Posterior cingulate gyrus (tissue), 11 donors: ENCODE results near the gene AFF1.

Source experiments
- DNase-seq, 10 donors: peaks; one replicate each; pipeline versions ENCODE4 v3.0.0 to v3.0.0-alpha.2; 2020 to 2021; ENCODE audit warnings: mixed read lengths in 3 of 10
- intact Hi-C: fragments of 100-400 bp; cut with DNase I; formaldehyde crosslinking; loops from one replicate; pipeline ENCODE4 v1.15.1; 2023

The AFF1 gene

DNA sequence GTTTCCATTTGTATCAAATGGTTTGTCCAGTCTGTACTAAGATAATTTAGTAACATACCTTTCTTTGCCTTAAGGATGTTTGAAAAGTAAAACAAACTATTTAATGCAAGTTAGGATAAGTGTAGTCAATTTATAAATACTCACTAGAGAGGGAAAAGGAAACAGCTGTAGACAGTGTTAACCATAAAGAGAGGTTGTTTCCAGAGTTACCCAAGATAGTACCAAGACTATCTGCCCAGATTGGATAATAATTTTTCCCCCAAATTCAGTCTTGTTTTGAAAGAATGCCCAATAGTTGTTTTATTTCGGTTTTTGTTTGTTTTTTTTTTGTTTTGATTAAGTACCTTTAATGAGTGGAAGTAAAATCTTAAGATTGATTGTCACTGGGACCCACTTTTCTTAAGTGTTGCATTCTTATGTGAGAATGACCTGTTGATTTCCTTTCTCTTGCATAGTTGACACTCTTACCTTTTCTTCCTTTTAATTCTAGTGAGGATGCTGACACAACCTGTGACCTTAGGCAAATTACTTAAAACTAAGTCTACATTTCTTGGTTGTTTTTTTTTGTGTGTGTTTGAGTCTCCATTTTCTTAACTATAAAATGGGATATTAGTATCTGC lies 12.8 kb downstream of the AFF1 start:
- DNase-seq: no peak
- intact Hi-C loops: no loop called here

DNA sequence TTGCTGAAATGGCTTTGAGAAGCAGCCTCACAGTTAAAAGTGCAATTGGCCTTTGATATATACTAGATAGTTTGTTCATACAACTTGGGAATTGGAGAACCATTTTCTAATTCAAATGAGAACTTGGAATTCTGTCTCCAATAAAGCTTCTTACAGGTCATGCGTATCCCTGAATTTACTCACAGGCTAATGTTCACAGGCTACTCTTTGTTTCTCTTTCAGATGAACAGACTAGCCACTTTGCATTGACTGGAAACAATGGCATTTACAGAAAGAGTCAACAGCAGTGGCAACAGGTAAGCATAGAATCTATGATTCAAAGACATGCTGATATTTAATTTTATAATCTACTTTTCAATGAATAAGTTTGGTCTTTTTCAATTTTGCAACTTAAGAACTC lies 13.5 kb downstream of the AFF1 start:
- intact Hi-C loops: no loop called here
- DNase-seq: no peak

DNA sequence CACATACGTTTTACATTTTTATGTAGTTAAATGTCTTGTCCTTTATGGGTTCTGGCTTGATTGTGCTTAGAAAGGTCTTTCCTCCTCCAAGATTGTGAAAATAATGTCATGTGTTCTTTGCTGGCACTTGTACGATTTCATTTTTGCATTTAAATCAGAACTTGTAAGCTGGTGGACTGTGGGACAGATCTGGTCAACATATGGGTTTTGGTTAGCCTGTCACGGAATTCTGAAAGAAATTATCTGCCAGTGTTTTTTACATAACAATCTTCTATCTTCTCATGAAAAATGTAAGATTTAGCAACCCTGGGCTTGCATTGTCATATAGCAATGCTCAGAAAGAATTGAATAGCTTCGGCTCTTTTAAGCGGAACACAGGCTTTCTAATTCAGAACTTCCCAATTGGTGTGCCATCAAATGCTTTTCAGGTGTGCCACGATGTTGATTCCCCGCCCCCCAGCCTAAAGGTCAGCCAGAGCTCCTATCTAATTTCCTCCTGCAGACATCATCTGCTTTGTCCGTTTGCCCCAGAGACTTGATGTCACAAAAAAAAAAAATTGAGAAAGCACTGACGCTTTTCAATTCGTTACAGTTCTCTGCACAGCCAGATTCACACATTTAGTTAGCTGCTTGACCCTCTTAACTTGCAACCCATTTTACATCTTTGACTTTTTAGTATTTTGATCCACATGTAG lies 16.2 kb downstream of the AFF1 start:
- no peak for DNase-seq
- intact Hi-C loops: no loop called here

DNA sequence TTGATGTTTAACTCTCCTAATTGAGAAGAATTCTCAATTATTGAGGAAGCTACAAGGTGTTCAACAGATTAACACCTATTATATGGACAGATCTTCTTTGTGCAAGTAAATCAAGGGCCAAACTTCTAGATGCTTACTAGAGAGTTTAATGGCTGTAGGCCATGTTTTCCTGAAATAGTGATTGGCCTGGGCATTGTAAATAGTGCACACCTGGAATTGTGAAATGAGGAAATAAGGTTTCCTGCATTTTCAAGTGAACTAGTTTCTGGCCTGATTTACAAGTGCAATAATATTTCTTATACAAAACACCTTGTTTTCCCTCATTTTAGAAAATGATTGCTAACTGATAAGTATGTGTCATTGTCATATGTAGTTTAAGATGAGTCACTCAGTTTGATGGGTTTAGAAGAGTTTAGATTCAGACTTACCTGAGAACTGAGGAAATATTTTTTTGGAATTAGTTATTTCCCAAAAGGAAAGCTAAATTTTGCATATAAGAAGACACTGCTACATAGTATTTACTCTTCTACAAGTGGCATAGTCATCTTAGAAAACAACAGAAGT lies 21.2 kb downstream of the AFF1 start:
- DNase-seq: no peak
- intact Hi-C loops: no loop called here

DNA sequence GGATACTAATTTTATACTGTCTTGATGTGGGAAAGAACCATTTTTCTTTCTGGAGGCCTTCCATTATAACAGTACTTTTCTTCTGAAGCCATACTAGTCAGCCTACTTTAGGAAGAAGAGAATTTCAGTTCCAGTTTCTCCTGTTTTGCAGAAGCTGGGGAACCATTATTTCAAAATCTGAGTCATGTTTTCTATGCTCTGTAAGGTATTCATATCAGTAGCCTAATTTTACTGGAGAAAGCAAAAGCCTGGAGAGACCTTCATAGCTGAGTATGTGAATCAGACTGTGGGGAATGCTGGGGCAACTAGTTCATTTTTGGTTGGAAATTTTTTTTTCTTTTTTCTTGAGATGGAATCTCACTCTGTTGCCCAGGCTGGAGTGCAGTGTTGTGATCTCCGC lies 22.4 kb downstream of the AFF1 start:
- DNase-seq: no peak
- intact Hi-C loops: no loop called here

GRCh38 chr4:86959588-86960500 lies 25.0 kb downstream of the AFF1 start:
- intact Hi-C loops: no loop called here
- DNase-seq: no peak

DNA sequence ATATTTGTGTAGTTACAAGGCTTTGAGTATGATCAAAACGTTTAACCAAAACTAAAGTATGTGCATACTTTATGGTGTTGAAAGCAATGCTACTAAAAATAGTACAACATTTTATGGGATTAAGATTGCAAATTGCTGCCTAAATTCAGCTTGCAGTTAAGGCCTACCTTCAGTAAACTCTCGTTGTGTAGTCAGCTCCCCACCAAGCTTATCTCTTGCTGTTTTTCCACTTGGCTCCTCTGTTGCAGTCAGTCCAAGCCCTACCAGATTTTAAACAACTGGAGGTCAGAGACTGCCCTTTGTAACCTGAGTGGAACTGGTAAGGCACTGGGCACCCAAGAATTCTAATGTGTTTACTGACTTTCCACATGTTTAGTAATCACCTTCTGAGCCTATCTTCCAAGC lies 25.7 kb downstream of the AFF1 start:
- intact Hi-C loops: no loop called here

DNA sequence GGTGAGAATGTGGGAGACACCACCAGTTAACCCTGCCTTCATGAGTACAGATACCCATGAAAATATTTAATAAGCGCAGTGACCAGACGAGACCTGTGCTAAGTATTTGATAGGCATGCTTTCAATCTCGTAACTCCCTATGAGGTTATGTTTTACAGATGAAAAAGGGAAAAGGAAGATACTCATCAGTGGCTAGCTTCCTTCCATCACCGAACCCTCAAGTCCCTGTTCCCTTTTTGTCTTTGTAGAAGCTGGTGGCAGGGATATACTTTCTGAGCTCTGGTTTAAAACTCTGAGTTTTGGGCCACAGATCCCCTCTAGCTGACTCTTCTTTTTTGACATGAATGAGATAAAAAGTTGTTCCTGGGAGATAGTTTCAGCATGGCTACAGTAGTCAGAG lies 26.3 kb downstream of the AFF1 start:
- no peak for DNase-seq
- intact Hi-C loops: no loop called here

More for the DNA sequence above, 25.7 kb downstream of the AFF1 start:
- no peak for DNase-seq

- no peak for DNase-seq
- intact Hi-C loops: no loop called here
Measured at GRCh38 chr4:86961605-86962295, 26.9 kb downstream of the AFF1 start.

DNA sequence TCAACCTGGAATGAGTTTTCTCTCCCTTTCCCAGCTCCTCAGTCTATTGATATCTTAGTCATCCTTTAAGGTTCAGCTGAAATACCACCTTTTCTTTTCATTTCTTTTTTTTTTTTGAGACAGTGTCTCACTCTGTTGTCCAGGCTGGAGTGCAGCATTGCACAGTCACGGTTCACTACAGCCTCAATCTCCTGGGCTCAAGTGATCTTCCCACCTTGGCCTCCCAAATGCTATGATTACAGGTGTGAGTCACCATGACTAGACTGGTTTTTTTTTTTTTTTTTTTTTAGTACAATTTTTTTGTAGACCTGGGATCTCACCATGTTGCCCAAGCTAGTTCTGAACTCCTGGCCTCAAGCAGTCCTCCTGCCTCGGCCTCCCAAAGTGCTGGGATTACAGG lies 28.9 kb downstream of the AFF1 start:
- no peak for DNase-seq
- intact Hi-C loops: no loop called here

DNA sequence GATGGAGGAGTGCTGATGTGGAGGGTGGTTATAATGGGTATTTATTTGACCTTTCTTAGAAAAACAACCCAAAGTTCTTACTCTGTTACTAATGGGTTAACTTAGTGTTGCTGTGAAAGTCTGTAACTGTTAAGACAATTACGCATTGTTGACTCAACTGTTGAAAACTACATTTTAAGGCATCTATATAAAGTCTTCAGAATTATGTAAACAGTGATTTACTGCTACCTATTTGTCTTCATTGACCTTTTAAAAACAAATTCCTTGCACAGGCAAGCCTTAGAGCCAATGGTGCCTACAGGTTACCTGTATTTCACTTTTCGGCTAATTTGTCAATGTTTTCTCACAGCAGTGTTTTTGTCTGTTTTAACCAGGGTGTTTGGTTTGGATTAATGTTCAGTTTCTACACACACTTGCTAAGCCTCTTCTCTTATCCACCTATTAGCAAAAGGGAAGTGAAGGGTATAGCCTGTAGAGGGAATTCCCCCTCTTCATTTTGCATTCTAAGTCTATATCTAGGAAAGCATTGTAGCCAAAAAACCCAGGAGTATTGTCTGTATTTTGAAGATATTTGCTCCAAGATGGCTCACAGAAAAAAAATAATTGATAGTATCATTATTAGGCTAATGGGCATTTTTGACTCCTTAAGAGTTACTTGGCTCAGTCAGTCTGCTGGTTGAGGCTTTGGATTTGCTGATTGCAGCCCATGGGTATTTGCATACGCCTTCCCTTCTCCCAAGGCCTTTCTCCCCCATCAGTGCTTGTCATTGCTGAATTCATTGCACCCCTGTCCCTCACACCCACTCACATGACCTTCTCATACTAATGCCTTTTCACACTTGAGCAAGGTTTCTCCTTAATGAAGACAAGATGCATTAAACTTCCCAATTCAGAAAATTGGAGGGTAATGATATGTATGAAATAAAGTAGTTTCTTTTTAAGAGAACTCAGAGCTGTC lies 30.5 kb downstream of the AFF1 start:
- DNase-seq: no peak

GRCh38 chr4:86967073-86967472 lies 32.3 kb downstream of the AFF1 start:
- DNase-seq: no peak
- intact Hi-C loops: no loop called here

More for the DNA sequence above, 30.5 kb downstream of the AFF1 start:
- intact Hi-C loops: no loop called here

DNA sequence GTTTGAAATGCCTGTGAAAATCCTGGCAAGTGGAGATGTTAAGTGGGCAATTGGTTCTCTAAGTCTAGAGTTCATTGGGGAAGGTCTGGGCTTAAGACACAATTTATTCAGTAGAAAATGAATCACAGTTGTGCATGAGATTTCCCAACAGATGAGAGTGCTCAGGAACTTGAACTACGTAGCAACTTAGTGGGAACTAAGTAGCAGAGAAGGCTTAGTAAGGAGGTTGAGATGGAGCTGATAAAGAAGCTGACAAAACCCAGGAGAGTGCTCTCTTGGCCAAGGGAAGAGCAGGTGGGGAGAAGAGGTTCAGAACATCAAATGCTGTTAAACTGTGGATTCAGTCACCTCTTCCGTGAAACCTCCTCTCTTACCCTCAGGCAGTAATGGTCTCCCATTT lies 33.0 kb downstream of the AFF1 start:
- intact Hi-C loops: no loop called here
- no peak for DNase-seq

- no peak for DNase-seq
- intact Hi-C loops: no loop called here
Measured at GRCh38 chr4:86968547-86968946, 33.7 kb downstream of the AFF1 start.

DNA sequence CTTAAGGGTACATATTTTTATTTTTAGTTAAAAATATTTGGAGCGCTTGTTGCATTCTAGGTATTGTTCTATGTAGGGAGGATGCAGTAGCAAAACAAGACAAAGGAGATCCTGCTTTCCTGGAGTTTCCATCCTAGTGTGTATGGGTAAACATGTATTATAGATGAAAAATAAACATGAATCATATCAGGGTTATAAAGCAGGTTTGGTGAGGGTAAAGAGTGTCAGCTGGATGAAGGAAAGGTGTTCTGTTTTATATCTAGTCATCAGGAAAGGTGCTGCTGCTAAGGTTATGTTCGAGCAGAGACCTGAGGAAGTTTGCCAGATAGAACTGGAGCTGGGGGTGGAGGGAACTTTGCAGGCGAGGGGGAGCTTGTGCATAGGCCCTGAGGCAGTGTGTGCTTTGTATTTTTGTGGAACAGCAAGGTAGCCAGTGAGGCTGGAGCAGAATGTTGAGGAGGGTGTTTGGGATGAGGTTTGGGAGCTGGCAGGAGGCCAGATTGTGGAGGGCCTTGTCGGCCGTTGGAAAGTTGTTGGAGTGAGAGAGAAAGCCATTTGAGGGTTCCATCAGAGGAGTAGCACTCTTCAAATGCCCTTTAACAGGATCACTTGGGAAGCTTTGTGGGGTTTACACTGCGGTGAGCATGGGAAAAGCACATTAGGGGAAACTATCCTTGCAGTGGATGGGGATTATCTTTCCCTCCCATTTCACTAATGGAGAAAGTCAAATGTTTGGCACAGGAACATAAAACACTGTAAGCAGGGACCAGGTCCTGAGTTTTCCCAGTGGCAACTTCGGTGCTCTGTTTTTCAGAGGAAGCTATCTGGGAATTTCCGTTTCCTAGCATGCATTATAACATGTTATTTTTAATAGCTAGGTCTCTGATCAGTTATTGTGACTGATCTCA lies 35.9 kb downstream of the AFF1 start:
- intact Hi-C loops: no loop called here
- DNase-seq: no peak

- DNase-seq: no peak
Measured at GRCh38 chr4:86971355-86971683, 36.5 kb downstream of the AFF1 start.

DNA sequence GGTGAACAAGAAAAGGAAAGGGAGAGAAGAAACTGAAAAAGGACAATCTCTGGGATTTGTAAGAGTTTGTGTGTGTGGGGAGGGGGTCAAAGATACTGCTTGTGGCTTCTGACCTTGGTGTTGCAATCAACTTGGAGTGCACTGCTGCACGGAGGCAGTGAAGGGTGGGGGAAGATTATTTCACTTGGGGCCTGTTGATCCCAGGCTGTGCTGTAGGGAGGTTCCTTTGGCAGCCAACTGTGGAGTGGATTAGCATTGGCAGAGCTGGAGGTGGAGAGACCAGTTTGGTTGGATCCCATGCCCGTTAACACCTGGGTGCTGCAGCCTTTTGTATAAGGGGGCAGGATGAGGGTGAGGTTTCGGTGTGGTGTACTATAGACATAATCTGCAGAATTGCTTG lies 38.2 kb downstream of the AFF1 start:
- intact Hi-C loops: no loop called here
- DNase-seq: no peak

More at GRCh38 chr4:86971355-86971683, 36.5 kb downstream of the AFF1 start:
- intact Hi-C loops: no loop called here

GRCh38 chr4:86973668-86974067 lies 38.9 kb downstream of the AFF1 start:
- DNase-seq: no peak
- intact Hi-C loops: no loop called here
